Fibroblast of pulmonary artery (primary cell): Measurements from ENCODE around the gene PHLDB2.
A peak's percentile ranks its signal among the peaks of the same experiment; 100 is the strongest.

Experiments used
- DNase-seq: peaks from one replicate; pipeline ENCODE4 v3.0.0-alpha.2; 2010; ENCODE audit warnings: low read depth
- H3K4me3 ChIP-seq: replicated peaks from 2 replicates; pipeline ENCODE4 v1.5.1; 2011; ENCODE audit warnings: low read depth, mild to moderate bottlenecking, control low read depth, low read length, moderate library complexity
- TF ChIP-seq, protein P1 (sequence below): IDR thresholded peaks from 2 replicates; pipeline ENCODE4 v1.5.1; 2011; ENCODE audit warnings: mild to moderate bottlenecking, control low read depth, low read length, inconsistent platforms; ENCODE audit errors: missing control alignments

PHLDB2 gene

DNA sequence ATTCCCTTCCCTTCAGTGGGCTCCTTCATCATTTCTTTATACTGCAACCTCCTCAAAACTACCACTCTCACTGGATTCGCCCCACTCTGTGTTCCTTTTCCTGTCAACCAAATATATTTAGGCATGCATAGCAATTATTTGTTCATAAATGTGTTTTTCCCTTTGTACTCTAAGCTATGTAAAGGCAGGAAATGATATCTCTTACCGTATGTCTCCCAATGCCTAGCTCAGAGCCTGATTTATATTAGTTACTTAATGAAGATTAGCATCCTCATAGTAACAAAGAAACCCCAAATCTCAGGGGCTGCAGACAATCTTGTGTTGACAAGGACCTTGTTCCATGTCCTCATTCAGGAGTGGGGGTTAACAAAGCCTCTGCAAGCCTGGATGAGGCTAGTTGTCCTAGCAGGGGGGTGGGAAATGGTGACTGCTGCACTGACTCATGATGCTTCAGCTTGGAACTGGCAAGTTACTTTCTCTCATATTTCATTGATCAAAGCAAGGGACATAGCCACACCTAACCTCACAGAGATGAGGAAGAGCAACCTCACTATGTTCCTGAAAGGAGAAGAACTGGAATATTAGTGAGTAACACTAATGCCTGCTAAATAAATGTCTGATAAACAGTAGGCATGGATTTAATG, 15.2 kb downstream of the PHLDB2 start:
- DNase-seq = peak; percentile 47
- TF ChIP-seq, protein P1, sequence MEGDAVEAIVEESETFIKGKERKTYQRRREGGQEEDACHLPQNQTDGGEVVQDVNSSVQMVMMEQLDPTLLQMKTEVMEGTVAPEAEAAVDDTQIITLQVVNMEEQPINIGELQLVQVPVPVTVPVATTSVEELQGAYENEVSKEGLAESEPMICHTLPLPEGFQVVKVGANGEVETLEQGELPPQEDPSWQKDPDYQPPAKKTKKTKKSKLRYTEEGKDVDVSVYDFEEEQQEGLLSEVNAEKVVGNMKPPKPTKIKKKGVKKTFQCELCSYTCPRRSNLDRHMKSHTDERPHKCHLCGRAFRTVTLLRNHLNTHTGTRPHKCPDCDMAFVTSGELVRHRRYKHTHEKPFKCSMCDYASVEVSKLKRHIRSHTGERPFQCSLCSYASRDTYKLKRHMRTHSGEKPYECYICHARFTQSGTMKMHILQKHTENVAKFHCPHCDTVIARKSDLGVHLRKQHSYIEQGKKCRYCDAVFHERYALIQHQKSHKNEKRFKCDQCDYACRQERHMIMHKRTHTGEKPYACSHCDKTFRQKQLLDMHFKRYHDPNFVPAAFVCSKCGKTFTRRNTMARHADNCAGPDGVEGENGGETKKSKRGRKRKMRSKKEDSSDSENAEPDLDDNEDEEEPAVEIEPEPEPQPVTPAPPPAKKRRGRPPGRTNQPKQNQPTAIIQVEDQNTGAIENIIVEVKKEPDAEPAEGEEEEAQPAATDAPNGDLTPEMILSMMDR = no peak

DNA sequence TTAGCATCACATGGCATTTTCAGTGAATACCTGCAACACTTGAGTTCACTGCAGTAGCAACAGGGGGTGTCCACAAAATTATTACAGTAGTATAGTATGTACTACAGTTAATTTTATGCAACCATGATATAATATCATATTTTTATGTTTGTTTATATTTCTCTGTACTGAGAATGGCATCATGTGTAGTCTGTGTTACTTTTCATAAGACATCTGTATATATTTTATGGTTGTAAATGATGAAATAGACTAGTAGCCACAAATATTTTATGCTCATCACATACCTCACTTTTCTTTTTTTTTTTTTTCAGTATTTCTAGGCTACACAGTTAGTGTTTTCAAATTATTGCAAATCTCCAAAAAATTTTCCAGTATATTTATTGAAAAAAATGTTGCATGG, 22.4 kb downstream of the PHLDB2 start:
- TF ChIP-seq, protein P1 = no peak
- H3K4me3 ChIP-seq = no peak overlapping the region
- no peak for DNase-seq

More for the DNA sequence above, 15.2 kb downstream of the PHLDB2 start:
- no peak overlapping the region for H3K4me3 ChIP-seq

DNA sequence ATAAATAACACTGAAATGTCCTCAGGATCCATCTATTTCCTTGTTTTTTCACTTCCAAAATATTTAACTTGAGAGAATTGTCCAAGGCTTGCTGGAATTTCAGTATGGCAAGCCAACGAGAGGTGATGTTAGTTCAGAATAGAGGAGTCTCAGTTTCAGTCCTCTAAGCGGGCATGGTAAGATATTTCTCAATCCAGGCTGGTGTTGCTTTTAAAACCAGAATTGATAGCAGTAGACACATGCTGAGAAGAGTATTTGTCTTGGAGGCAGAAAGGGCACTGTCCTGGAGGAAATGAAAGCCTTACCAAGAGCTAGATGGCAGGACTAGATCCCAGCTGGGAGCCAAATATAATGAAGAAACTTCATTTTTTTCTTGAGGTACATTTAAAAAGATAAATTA, 23.1 kb downstream of the PHLDB2 start:
- H3K4me3 ChIP-seq = no peak overlapping the region
- TF ChIP-seq, protein P1 = no peak
- DNase-seq = no peak

DNA sequence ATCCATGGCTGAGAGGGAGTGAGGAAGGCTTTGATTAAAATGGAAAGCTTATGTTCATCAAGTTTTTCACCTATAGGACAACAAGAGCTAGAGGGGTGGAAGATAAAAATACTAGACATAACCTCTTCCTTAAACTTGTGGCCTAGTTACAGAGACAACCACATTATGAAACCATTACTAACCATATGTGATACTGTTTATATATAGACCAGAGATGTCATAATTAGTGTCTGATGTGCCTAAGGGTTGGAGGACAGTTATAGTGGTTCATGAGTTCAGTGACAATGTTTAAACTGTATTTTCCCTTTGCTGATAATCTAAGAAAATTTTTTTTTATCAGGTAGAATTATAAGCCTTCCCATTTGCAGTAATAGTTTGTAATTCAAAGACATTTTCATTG, 23.7 kb downstream of the PHLDB2 start:
- no peak for DNase-seq
- TF ChIP-seq, protein P1 = no peak
- no peak overlapping the region for H3K4me3 ChIP-seq

GRCh38 chr3:111884411-111885018, 25.4 kb downstream of the PHLDB2 start:
- H3K4me3 ChIP-seq = no peak overlapping the region
- TF ChIP-seq, protein P1 = no peak
- no peak for DNase-seq

DNA sequence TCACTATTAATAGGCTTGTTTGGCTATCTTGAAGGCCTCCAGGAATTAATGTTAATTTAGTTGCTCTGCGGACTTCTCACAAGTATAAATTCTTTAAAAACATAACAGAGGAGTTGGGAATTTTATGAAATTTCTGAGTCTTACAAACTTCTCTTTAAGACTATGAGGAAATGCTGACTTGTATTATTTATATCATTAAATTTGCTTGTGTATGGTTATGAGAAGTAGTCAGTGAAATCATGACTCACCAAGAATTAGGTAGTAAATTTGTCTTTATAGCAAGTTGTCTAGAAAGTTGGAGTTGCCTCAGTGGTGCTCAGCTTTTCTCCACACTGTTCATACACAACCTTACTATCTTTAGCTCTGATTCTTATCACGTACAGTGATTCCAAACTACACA, 26.5 kb downstream of the PHLDB2 start:
- H3K4me3 ChIP-seq = no peak overlapping the region
- DNase-seq = no peak
- TF ChIP-seq, protein P1 = no peak
